Neural cell (in vitro differentiated cells): ENCODE data around the gene ENTPD2.

Source experiments
- EP300 ChIP-seq: fragments of 450-650 bp; conservative IDR thresholded peaks from 2 replicates; pipeline ENCODE4 v1.6.1; 2014; ENCODE audit warnings: antibody characterized with exemption, mild to moderate bottlenecking, moderate library complexity; ENCODE audit not compliant: poor library complexity, severe bottlenecking
- EZH2 ChIP-seq: fragments of 200-600, 300-800 bp; shearing (Covaris generic), sonication (generic); IDR thresholded peaks from 2 replicates; pipeline ENCODE4 v1.6.1; 2014; ENCODE audit warnings: antibody characterized with exemption, low read length, borderline replicate concordance, mild to moderate bottlenecking; ENCODE audit not compliant: insufficient read depth, poor library complexity, severe bottlenecking
- MXI1 ChIP-seq: fragments of 450-650 bp; conservative IDR thresholded peaks from 2 replicates; pipeline ENCODE4 v1.6.1; 2014; ENCODE audit warnings: antibody characterized with exemption, mild to moderate bottlenecking; ENCODE audit not compliant: poor library complexity, severe bottlenecking
- POLR2AphosphoS5 ChIP-seq: IDR thresholded peaks from 2 replicates; pipeline ENCODE4 v1.6.1; 2012
- RAD21 ChIP-seq: fragments of 450-650 bp; conservative IDR thresholded peaks from 2 replicates; pipeline ENCODE4 v1.6.1; 2014; ENCODE audit warnings: antibody characterized with exemption, mild to moderate bottlenecking, moderate library complexity
- SMC3 ChIP-seq: fragments of 450-650 bp; conservative IDR thresholded peaks from 2 replicates; pipeline ENCODE4 v1.6.1; 2014; ENCODE audit warnings: antibody characterized with exemption, mild to moderate bottlenecking, moderate library complexity; ENCODE audit not compliant: poor library complexity
- TAF1 ChIP-seq: IDR thresholded peaks from 2 replicates; pipeline ENCODE4 v1.6.1; 2012; ENCODE audit warnings: low read depth
- TF ChIP-seq, protein P1 (sequence below): fragments of 450-650 bp; IDR thresholded peaks from 2 replicates; pipeline ENCODE4 v1.5.1; 2014; ENCODE audit warnings: antibody characterized with exemption, mild to moderate bottlenecking, moderate library complexity; ENCODE audit not compliant: poor library complexity, severe bottlenecking
- TF ChIP-seq, protein P2 (sequence below): IDR thresholded peaks from 2 replicates; pipeline ENCODE4 v1.6.1; 2012; ENCODE audit warnings: borderline replicate concordance

DNA sequence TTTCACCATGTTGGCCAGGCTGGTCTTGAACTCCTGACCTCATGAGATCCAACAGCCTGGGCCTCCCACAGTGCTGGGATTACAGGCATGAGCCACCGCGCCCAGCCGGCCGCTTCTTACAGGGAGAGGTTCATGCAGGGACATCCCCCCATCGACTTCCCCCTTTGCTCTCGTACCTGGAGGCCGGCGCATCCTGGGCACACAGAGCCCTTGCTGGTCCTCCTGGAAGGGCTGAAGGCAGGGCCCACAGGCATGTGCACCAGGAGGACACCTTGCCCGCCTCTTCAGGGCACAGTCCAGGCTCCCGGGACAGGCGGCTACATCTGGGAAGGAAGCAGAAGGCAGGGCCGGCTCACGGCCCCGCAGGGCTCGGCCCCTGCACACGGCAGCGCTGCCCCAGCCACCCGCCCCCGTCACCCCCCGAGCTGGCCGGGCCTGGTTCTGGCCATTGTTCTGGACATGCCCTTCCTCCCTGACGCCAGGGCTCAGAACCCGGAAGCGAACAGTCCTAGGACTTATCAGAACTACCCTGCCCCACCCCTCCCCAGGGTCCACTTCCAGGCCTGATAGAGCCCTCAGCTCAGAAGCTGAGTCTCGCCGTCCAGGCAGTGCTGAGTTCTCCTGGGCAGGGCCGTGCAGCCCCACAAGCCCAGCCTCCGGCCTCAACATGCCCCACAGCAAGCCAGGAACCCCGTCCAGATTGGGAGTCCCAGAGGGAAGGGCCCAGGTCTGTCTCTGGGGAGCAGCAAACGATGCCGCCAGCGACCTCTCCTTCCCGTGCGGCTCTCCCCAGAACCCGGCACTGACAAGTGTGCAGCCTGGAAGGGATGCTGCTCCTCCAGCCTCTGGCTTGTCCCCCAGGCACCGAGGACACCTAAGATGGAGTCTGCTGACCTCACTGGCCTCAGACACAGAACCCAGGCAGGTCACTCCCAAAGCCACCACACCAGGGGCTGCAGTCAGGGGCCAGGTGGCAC, 10.8 kb downstream of the ENTPD2 start:
- no peak for TF ChIP-seq POLR2AphosphoS5
- TF ChIP-seq, protein P1, sequence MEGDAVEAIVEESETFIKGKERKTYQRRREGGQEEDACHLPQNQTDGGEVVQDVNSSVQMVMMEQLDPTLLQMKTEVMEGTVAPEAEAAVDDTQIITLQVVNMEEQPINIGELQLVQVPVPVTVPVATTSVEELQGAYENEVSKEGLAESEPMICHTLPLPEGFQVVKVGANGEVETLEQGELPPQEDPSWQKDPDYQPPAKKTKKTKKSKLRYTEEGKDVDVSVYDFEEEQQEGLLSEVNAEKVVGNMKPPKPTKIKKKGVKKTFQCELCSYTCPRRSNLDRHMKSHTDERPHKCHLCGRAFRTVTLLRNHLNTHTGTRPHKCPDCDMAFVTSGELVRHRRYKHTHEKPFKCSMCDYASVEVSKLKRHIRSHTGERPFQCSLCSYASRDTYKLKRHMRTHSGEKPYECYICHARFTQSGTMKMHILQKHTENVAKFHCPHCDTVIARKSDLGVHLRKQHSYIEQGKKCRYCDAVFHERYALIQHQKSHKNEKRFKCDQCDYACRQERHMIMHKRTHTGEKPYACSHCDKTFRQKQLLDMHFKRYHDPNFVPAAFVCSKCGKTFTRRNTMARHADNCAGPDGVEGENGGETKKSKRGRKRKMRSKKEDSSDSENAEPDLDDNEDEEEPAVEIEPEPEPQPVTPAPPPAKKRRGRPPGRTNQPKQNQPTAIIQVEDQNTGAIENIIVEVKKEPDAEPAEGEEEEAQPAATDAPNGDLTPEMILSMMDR, result no peak
- TF ChIP-seq EP300, result no peak
- TF ChIP-seq EZH2, result no peak
- TF ChIP-seq, protein P2, sequence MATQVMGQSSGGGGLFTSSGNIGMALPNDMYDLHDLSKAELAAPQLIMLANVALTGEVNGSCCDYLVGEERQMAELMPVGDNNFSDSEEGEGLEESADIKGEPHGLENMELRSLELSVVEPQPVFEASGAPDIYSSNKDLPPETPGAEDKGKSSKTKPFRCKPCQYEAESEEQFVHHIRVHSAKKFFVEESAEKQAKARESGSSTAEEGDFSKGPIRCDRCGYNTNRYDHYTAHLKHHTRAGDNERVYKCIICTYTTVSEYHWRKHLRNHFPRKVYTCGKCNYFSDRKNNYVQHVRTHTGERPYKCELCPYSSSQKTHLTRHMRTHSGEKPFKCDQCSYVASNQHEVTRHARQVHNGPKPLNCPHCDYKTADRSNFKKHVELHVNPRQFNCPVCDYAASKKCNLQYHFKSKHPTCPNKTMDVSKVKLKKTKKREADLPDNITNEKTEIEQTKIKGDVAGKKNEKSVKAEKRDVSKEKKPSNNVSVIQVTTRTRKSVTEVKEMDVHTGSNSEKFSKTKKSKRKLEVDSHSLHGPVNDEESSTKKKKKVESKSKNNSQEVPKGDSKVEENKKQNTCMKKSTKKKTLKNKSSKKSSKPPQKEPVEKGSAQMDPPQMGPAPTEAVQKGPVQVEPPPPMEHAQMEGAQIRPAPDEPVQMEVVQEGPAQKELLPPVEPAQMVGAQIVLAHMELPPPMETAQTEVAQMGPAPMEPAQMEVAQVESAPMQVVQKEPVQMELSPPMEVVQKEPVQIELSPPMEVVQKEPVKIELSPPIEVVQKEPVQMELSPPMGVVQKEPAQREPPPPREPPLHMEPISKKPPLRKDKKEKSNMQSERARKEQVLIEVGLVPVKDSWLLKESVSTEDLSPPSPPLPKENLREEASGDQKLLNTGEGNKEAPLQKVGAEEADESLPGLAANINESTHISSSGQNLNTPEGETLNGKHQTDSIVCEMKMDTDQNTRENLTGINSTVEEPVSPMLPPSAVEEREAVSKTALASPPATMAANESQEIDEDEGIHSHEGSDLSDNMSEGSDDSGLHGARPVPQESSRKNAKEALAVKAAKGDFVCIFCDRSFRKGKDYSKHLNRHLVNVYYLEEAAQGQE, result no peak
- TF ChIP-seq SMC3, result no peak
- no peak for TF ChIP-seq MXI1
- no peak for TF ChIP-seq TAF1
- no peak for TF ChIP-seq RAD21
